ENCODE results near the gene KCNJ11. TPM values are rescaled to one million over a fixed set of nuclear protein-coding genes. Genes with fewer than 3 reads are reported as not detected.
A peak's percentile ranks its signal among the peaks of the same experiment; 100 is the strongest.

Gene KCNJ11
- total RNA-seq: 1 to 10 TPM in 6 of 9 donors, under 1 TPM in 3; 0.11 to 3.2 (median 1.6) TPM
- polyA plus RNA-seq: 1 to 10 TPM in 1 of 3 donors, under 1 TPM in 2; 0.27 to 1.6 (median 0.35) TPM
- long read RNA-seq, donor 1: 0 reads
- long read RNA-seq, donor 2: 0 reads
- long read RNA-seq, donor 3: 0 reads
- long read RNA-seq, donor 4: 0 reads
- long read RNA-seq, donor 5: 0 reads
- long read RNA-seq, donor 6, partial matches to known transcripts: 0 of 1 reads
- long read RNA-seq, donor 6, other reads (novel, unspliced or antisense): 0 of 1 reads
- long read RNA-seq, donor 7, partial matches to known transcripts: 0 of 1 reads
- long read RNA-seq, donor 7, other reads (novel, unspliced or antisense): 0 of 1 reads
- long read RNA-seq, donor 8: 0 reads
- long read RNA-seq, donor 9: 0 reads
- long read RNA-seq, donor 10, partial matches to known transcripts: 0 of 1 reads
- long read RNA-seq, donor 10, other reads (novel, unspliced or antisense): 0 of 1 reads

GRCh38 chr11:17388609-17389210 is at the start of gene KCNJ11:
Gene KCNJ11, minus strand, starts transcription at chr11:17388659. Its CDS starts 568 bp downstream, at chr11:17388091.
- intact Hi-C loops (cut with DNase I): loop anchor here (5.0 to 10.0 kb wide), 2 partner anchors 114 to 164 kb away; no protein-coding TSS in a partner anchor
- Histone ChIP-seq H3K4me1 (replicated peaks in 1 of 2) (peaks cover 3 to 4% of the 10 kb centered on the region in 2 donors), H3K27ac (peak within 1 kb of the TSS in 1 of 5 donors; percentile 35), H3K4me3 (peak within 1 kb of the TSS in 2 of 4 donors; percentile 36 to 59), H3K36me3 (replicated peaks in 1 of 2) (no peaks in the 10 kb centered on the region), H3K27me3 (no peaks in the 10 kb centered on the region), H3K9me3 (replicated peaks in 1 of 3) (no peaks in the 10 kb centered on the region)
- DNase-seq: peak in 1 of 7 donors; percentile 51
- 4 to 18% (median 7%) methylated on average over 10 to 53 of the region's 53 CpGs for WGBS, 4 donors
- TF ChIP-seq, protein P1, sequence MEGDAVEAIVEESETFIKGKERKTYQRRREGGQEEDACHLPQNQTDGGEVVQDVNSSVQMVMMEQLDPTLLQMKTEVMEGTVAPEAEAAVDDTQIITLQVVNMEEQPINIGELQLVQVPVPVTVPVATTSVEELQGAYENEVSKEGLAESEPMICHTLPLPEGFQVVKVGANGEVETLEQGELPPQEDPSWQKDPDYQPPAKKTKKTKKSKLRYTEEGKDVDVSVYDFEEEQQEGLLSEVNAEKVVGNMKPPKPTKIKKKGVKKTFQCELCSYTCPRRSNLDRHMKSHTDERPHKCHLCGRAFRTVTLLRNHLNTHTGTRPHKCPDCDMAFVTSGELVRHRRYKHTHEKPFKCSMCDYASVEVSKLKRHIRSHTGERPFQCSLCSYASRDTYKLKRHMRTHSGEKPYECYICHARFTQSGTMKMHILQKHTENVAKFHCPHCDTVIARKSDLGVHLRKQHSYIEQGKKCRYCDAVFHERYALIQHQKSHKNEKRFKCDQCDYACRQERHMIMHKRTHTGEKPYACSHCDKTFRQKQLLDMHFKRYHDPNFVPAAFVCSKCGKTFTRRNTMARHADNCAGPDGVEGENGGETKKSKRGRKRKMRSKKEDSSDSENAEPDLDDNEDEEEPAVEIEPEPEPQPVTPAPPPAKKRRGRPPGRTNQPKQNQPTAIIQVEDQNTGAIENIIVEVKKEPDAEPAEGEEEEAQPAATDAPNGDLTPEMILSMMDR (IDR thresholded peaks at IDR 0.05): no peak
- TF ChIP-seq POLR2A (IDR thresholded peaks at IDR 0.05): no peak

GRCh38 chr11:17437366-17437765 is 48.9 kb upstream of the KCNJ11 start:
- 77 to 88% (median 82%) methylated on average over 3 of the region's 3 CpGs for WGBS, 4 donors
- Histone ChIP-seq H3K27ac (no peak overlapping the region), H3K27me3 (no peaks in the 10 kb centered on the region), H3K4me3 (no peak overlapping the region), H3K4me1 (replicated peaks in 1 of 2) (no peaks in the 10 kb centered on the region), H3K9me3 (replicated peaks in 1 of 3) (no peaks in the 10 kb centered on the region), H3K36me3 (replicated peaks in 1 of 2) (no peaks in the 10 kb centered on the region)
- TF ChIP-seq POLR2A (IDR thresholded peaks at IDR 0.05): no peak
- no peak for DNase-seq
- intact Hi-C loops (cut with DNase I): no loop called here

DNA sequence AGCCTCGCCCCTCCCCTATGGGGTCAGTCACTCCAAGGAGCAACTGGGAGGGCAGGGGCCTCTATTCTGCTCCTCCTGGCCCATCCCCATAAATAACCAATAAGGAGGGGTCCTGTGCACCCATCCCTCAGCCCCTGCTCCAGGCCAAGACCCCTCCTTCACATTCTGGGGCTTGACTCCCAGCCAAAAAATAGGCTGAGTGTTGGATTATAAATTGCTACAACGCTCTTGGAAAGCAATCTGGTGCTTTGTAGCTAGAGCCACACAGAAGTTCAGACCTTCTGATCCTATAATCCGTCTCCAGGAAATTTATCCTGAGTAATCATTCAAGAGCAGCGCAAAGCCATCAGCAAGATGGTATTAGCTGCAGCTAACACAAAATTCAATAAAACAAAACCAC is 45.6 kb upstream of the KCNJ11 start:
- Histone ChIP-seq H3K27me3 (no peaks in the 10 kb centered on the region), H3K27ac (no peak overlapping the region), H3K9me3 (replicated peaks in 1 of 3) (no peaks in the 10 kb centered on the region), H3K36me3 (replicated peaks in 1 of 2) (no peaks in the 10 kb centered on the region), H3K4me3 (no peak overlapping the region), H3K4me1 (replicated peaks in 1 of 2) (no peaks in the 10 kb centered on the region)
- intact Hi-C loops (cut with DNase I): no loop called here
- WGBS, 4 donors: 74 to 81% (median 75%) methylated on average over 4 of the region's 4 CpGs
- TF ChIP-seq POLR2A (IDR thresholded peaks at IDR 0.05): no peak
- TF ChIP-seq, protein P1 (IDR thresholded peaks at IDR 0.05): no peak
- DNase-seq: no peak

DNA sequence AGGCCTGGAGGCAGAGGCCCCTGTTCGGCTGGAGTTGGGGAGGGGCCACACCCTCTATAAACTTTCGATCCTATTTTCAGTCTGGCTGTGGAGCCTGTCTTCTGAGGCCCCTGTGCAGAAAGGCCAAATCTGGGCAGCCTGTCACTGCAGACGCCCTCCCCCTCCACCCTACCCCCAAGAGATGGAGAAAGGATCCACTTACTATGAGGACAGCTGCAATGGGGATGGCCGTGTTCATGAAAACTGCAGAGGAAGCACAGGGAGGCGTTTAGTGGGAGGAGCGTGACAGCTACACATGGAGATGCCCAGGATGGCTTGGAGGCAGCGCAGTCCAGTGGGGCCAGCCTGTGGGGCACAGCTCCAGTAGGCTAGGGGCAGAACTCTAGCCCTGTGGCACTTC is 43.5 kb upstream of the KCNJ11 start:
- DNase-seq: no peak
- no peaks in the 10 kb centered on the region for H3K4me1 ChIP-seq (replicated peaks in 1 of 2)
- intact Hi-C loops (cut with DNase I): no loop called here
- no peak overlapping the region for H3K27ac ChIP-seq
- no peaks in the 10 kb centered on the region for H3K36me3 ChIP-seq (replicated peaks in 1 of 2)
- no peaks in the 10 kb centered on the region for H3K9me3 ChIP-seq (replicated peaks in 1 of 3)
- WGBS, 4 donors: 71 to 89% (median 77%) methylated on average over 7 of the region's 7 CpGs
- no peak overlapping the region for H3K4me3 ChIP-seq
- TF ChIP-seq, protein P1 (IDR thresholded peaks at IDR 0.05): no peak
- TF ChIP-seq POLR2A (IDR thresholded peaks at IDR 0.05): no peak
- H3K27me3 ChIP-seq: no peaks in the 10 kb centered on the region

Measured in adrenal gland (tissue), 19 donors.